ENCODE measurements around the gene APBB2. TPM values are rescaled to one million over a fixed set of nuclear protein-coding genes. Genes with fewer than 3 reads are reported as not detected.
"Not testable (repeated sequence)": the region's sequence is repeated elsewhere in the genome, so short reads cannot be mapped to it uniquely, and the experiment has no call there.

APBB2 gene
- total RNA-seq, 2 donors from 2014 or later, result 56.1 to 64.8 TPM

GRCh38 chr4:41148931-41149330 is 65.4 kb downstream of the APBB2 start:
- H3K9me3 Mint-ChIP-seq, result peaks cover 2% of the 10 kb centered on the region
- no peak overlapping the region for H3K4me3 Mint-ChIP-seq

GRCh38 chr4:41148292-41148691 is 66.0 kb downstream of the APBB2 start:
- no peak overlapping the region for H3K9ac ChIP-seq (ENCODE audit: extremely low read depth, low read length, poor library complexity, severe bottlenecking)
- no peak overlapping the region for H3K4me3 Mint-ChIP-seq
- H3K27ac Mint-ChIP-seq, result peak overlapping the region; percentile 33

More at GRCh38 chr4:41148931-41149330, 65.4 kb downstream of the APBB2 start:
- no peak overlapping the region for H3K27ac ChIP-seq (ENCODE audit: low read depth, low read length)
- Mint-ChIP-seq H3K36me3 (ENCODE audit: low read depth) (peaks cover 9% of the 10 kb centered on the region), H3K4me1 (peaks cover 23% of the 10 kb centered on the region), H3K27ac (no peak overlapping the region), H3K27me3 (ENCODE audit: insufficient read depth) (no peaks in the 10 kb centered on the region)
- TF ChIP-seq CTCF (conservative IDR thresholded peaks at IDR 0.05), result no peak
- H3K27me3 ChIP-seq (ENCODE audit: control insufficient read depth, insufficient read depth, low read length, poor library complexity, severe bottlenecking), result no peaks in the 10 kb centered on the region
- H3K9me3 ChIP-seq (ENCODE audit: control insufficient read depth, low read length), result no peaks in the 10 kb centered on the region
- no peak overlapping the region for H3K9ac ChIP-seq (ENCODE audit: extremely low read depth, low read length, poor library complexity, severe bottlenecking)
- no peak overlapping the region for H3K4me3 ChIP-seq (ENCODE audit: low read length)
- DNase-seq, result no peak
- no peaks in the 10 kb centered on the region for H3K36me3 ChIP-seq (ENCODE audit: control insufficient read depth, insufficient read depth, low read length)
- 100% methylated on average over 2 of the region's 4 CpGs; no CpG with 5 or more reads in 1 of the 2 experiments for WGBS, 2 experiments (ENCODE audit: insufficient coverage in 1 of 2, insufficient read length in 1 of 2)
- H3K4me1 ChIP-seq (ENCODE audit: control insufficient read depth, insufficient read depth, low read length), result peaks cover 18% of the 10 kb centered on the region

GRCh38 chr4:41147570-41147969 is 66.8 kb downstream of the APBB2 start:
- H3K36me3 ChIP-seq (ENCODE audit: control insufficient read depth, insufficient read depth, low read length); H3K9me3 ChIP-seq (ENCODE audit: control insufficient read depth, low read length); H3K9ac ChIP-seq (ENCODE audit: extremely low read depth, low read length, poor library complexity, severe bottlenecking); H3K36me3 Mint-ChIP-seq (ENCODE audit: low read depth); H3K4me3 ChIP-seq (ENCODE audit: low read length); H3K9me3 Mint-ChIP-seq; H3K27me3 Mint-ChIP-seq (ENCODE audit: insufficient read depth); DNase-seq; H3K4me3 Mint-ChIP-seq; H3K27ac ChIP-seq (ENCODE audit: low read depth, low read length); H3K27me3 ChIP-seq (ENCODE audit: control insufficient read depth, insufficient read depth, low read length, poor library complexity, severe bottlenecking): not testable (repeated sequence)
- 90 to 99% methylated on average over 3 of the region's 3 CpGs for WGBS, 2 experiments (ENCODE audit: insufficient coverage in 1 of 2, insufficient read length in 1 of 2)
- H3K4me1 ChIP-seq (ENCODE audit: control insufficient read depth, insufficient read depth, low read length), result peaks cover 18% of the 10 kb centered on the region
- Mint-ChIP-seq H3K27ac (peak overlapping the region; percentile 18), H3K4me1 (peaks cover 29% of the 10 kb centered on the region)

More at GRCh38 chr4:41148292-41148691, 66.0 kb downstream of the APBB2 start:
- Histone ChIP-seq H3K4me3 (ENCODE audit: low read length) (no peak overlapping the region), H3K27me3 (ENCODE audit: control insufficient read depth, insufficient read depth, low read length, poor library complexity, severe bottlenecking) (no peaks in the 10 kb centered on the region), H3K27ac (ENCODE audit: low read depth, low read length) (no peak overlapping the region), H3K9me3 (ENCODE audit: control insufficient read depth, low read length) (no peaks in the 10 kb centered on the region), H3K36me3 (ENCODE audit: control insufficient read depth, insufficient read depth, low read length) (no peaks in the 10 kb centered on the region), H3K4me1 (ENCODE audit: control insufficient read depth, insufficient read depth, low read length) (peaks cover 18% of the 10 kb centered on the region)
- whole genome bisulfite sequencing, 2 experiments (ENCODE audit: insufficient coverage in 1 of 2, insufficient read length in 1 of 2), result 97 to 98% methylated on average over 4 of the region's 4 CpGs
- H3K27me3 Mint-ChIP-seq (ENCODE audit: insufficient read depth), result no peaks in the 10 kb centered on the region
- peaks cover 2% of the 10 kb centered on the region for H3K9me3 Mint-ChIP-seq
- H3K4me1 Mint-ChIP-seq, result peaks cover 24% of the 10 kb centered on the region
- no peak for TF ChIP-seq CTCF (conservative IDR thresholded peaks at IDR 0.05)
- peaks cover 9% of the 10 kb centered on the region for H3K36me3 Mint-ChIP-seq (ENCODE audit: low read depth)
- DNase-seq, result no peak

All from endodermal cell (in vitro differentiated cells).